Heart right ventricle (tissue), 16 donors: ENCODE results near the gene GARNL3. TPM values are rescaled to one million over a fixed set of nuclear protein-coding genes. Genes with fewer than 3 reads are reported as not detected.

ENCODE experiments used
- ATAC-seq, 8 donors: fragments of 200-7000 bp; cut with Tn5 transposase; one replicate each; pipeline ENCODE4 v1.9.1; 2020; ENCODE audit warnings: mild to moderate bottlenecking in 8 of 8, moderate library complexity in 8 of 8, moderate number of reproducible peaks in 1 of 8
- DNase-seq, 2 donors: peaks; one replicate each; pipeline ENCODE4 v3.0.0-alpha.2; 2020
- H3K27ac ChIP-seq, 10 donors: fragments of 200-600 bp; sonication (generic) in 2 of 10; one replicate each; pipeline versions ENCODE4 v1.5.0 to v1.8.0; 2020 to 2022; ENCODE audit warnings: mild to moderate bottlenecking in 3 of 10
- H3K27me3 ChIP-seq, 7 donors: fragments of 200-600 bp; one replicate each; pipeline ENCODE4 v1.8.0; 2021 to 2022; ENCODE audit warnings: mild to moderate bottlenecking in 2 of 7
- H3K36me3 ChIP-seq, 9 donors: fragments of 200-600 bp; sonication (generic) in 1 of 9; one replicate each; pipeline versions ENCODE4 v1.5.0 to v1.8.0; 2020 to 2022; ENCODE audit warnings: mild to moderate bottlenecking in 2 of 9
- H3K4me1 ChIP-seq, 9 donors: fragments of 200-600 bp; sonication (generic) in 1 of 9; one replicate each; pipeline versions ENCODE4 v1.5.0 to v1.8.0; 2020 to 2022; ENCODE audit warnings: mild to moderate bottlenecking in 4 of 9
- H3K4me3 ChIP-seq, 10 donors: fragments of 200-600 bp; sonication (generic) in 2 of 10; one replicate each; pipeline versions ENCODE4 v1.5.0 to v1.8.0; 2020 to 2022; ENCODE audit warnings: mild to moderate bottlenecking in 7 of 10, moderate library complexity in 2 of 10
- H3K9me3 ChIP-seq, 11 donors: fragments of 200-600 bp in 10 of 11; sonication (generic) in 2 of 11; one replicate each; pipeline versions ENCODE4 v1.5.0 to v1.8.0; 2013 to 2022; ENCODE audit warnings: mild to moderate bottlenecking in 2 of 11, control low read depth in 1 of 11, moderate library complexity in 1 of 11
- CTCF ChIP-seq, 9 donors: fragments of 200-600 bp; sonication (generic) in 2 of 9; IDR thresholded peaks; one replicate each; pipeline versions ENCODE4 v1.5.0 to v1.8.0; 2021 to 2022; ENCODE audit warnings: antibody characterized with exemption in 9 of 9, mild to moderate bottlenecking in 5 of 9, moderate library complexity in 1 of 9
- WGBS, 2 donors: extraction: QIAGEN DNeasy Blood & Tissue Kit; methylation state at CpG; one replicate each; pipeline ENCODE4 v1.1.7; 2013; ENCODE audit warnings: inconsistent platforms in 1 of 2; 5-methylcytosine and 5-hydroxymethylcytosine counted together
- intact Hi-C, 10 donors: fragments of 100-400 bp; cut with DNase I; formaldehyde crosslinking; loops; one replicate each; pipeline versions ENCODE4 v1.11.1 to v1.14.2; 2022
- polyA plus RNA-seq, 2 donors: library from polyadenylated mRNA; stranded (reverse); fragments of 200-250 nt; gene quantifications; one replicate each; pipeline ENCODE4 v1.2.3, GENCODE V29; 2013
- total RNA-seq, 10 donors: library from RNA; stranded (reverse); fragmentation: NEBNext Ultra II Directional in 3 of 10; extraction: Animal tissue kit (Norgen Biotek cat#: 25700) in 3 of 10; gene quantifications; one replicate each; pipeline versions ENCODE4 v1.2.1 to v1.2.4, GENCODE V29; 2021 to 2023
- donor health status: Arrhythmogenic right ventricular cardiomyopathy.
- donor health status: ischemic (EF 13 %, LVEDD 7.1; RV severe dilation, severe dysfunction).
- donor health status: healthy with polysubstance abuse.
- donor health status: DM: no; HTN: yes; CAD: no.
- donor health status: DM: no; HTN: no; CAD: no.
- donor health status: ischemic (EF 25% LVEDD 6.9; RV normal size, moderate dysfunction).
- donor health status: ischemic (EF 25% LVEDD 5.7; RV mildly dilated, moderate dysfunction).
- donor health status: healthy.
- donor health status: DM: yes; HTN: yes; CAD: no.
- donor health status: Ischemic cardiomyopathy.
- donor health status: ischemic (EF 35%, LVEDD 5.7; RV mildly dilated, moderate dysfunction).
- donor health status: nonischemic (EF 11% LVEDD 7.7; RV severe dilation, severe dysfunction).
- donor health status: DM: yes; HTN: yes; CAD: no.
- donor health status: PGD.
- donor health status: ischemic (EF 29% LVEDD 5.4; RV normal size, mild dysfunction).
- donor health status: nonischemic (EF 23%, LVEDD 6.1; RV moderate dilation, normal function).

Gene GARNL3
- total and polyA plus RNA-seq, 12 donors = 3.3 to 53.1 (median 28.3) TPM

DNA sequence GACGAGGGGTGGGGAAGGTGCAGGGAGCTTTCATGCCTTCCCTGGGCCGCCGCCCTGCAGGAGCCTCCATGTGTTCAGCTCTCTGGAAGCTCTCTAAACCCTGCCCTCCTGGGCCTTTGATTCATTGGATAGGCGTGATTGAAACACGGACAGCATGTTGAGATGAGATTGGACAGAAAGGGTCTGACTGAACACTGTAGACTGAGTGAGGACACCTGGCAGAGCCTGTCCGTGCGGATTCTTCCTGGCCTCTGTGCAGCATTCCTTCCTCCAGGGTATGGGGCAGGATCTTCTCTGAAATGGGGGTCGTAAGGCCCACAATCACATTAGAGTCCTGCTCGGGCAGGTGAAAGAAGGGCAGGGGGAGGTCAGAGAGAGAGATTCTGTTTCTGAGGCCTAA is 173.8 kb downstream of the GARNL3 start:
- Histone ChIP-seq H3K9me3 (no peaks in the 10 kb centered on the region), H3K36me3 (peaks cover 10 to 100% (median 91%) of the 10 kb centered on the region in 9 donors), H3K4me3 (no peak overlapping the region), H3K27me3 (no peaks in the 10 kb centered on the region), H3K4me1 (no peaks in the 10 kb centered on the region), H3K27ac (no peak overlapping the region)
- DNase-seq (no peak), ATAC-seq (no peak)
- intact Hi-C loops = loop anchor here in 1 of 10 donors (5.0 kb wide), 1 partner anchor 1089 kb away; no protein-coding TSS in a partner anchor
- 93 to 94% methylated on average over 9 of the region's 9 CpGs for WGBS, 2 donors
- no peak for TF ChIP-seq CTCF (IDR thresholded peaks at IDR 0.05)

Other genes starting within 250 kb of the GARNL3 start
- 10 to 100 TPM; 24.2 to 73.5 (median 45.2) TPM for gene ANGPTL2, start 142.1 kb upstream of the GARNL3 start, total RNA-seq
- gene ANGPTL2, start 142.1 kb upstream of the GARNL3 start, polyA plus RNA-seq = 10 to 100 TPM; 16.2 to 22.6 TPM
- gene SLC2A8, start 132.4 kb downstream of the GARNL3 start, total RNA-seq = 10 to 100 TPM; 10.0 to 26.7 (median 13.1) TPM
- 10 to 100 TPM; 18.9 to 21.7 TPM for gene SLC2A8, start 132.4 kb downstream of the GARNL3 start, polyA plus RNA-seq
- gene ZNF79, start 159.6 kb downstream of the GARNL3 start, total RNA-seq = 1 to 10 TPM; 4.4 to 8.3 (median 6.4) TPM
- 1 to 10 TPM; 2.1 to 4.5 TPM for gene ZNF79, start 159.6 kb downstream of the GARNL3 start, polyA plus RNA-seq
- 100 to 1,000 TPM; 409 to 810 (median 499) TPM for gene RPL12, start 186.6 kb downstream of the GARNL3 start, total RNA-seq
- 1,000 to 10,000 TPM; 1,671 to 1,920 TPM for gene RPL12, start 186.6 kb downstream of the GARNL3 start, polyA plus RNA-seq
- 10 to 100 TPM; 24.9 to 49.6 (median 29.5) TPM for gene LRSAM1, start 186.7 kb downstream of the GARNL3 start, total RNA-seq
- gene LRSAM1, start 186.7 kb downstream of the GARNL3 start, polyA plus RNA-seq = 10 to 100 TPM; 21.2 to 59.9 TPM